GM12875 (cell line): ENCODE measurements around the gene PHYH.

ENCODE experiments used
- H3K4me3 ChIP-seq: one replicate; pipeline ENCODE4 v1.5.1; 2011; ENCODE audit warnings: low read depth, low read length, control low read depth
- TF ChIP-seq, protein P1 (sequence below): IDR thresholded peaks from 2 replicates; pipeline ENCODE4 v1.5.1; 2011; ENCODE audit warnings: low read depth, mild to moderate bottlenecking, control low read depth, inconsistent platforms, low read length, moderate library complexity, borderline replicate concordance; ENCODE audit not compliant: insufficient read depth

PHYH gene

DNA sequence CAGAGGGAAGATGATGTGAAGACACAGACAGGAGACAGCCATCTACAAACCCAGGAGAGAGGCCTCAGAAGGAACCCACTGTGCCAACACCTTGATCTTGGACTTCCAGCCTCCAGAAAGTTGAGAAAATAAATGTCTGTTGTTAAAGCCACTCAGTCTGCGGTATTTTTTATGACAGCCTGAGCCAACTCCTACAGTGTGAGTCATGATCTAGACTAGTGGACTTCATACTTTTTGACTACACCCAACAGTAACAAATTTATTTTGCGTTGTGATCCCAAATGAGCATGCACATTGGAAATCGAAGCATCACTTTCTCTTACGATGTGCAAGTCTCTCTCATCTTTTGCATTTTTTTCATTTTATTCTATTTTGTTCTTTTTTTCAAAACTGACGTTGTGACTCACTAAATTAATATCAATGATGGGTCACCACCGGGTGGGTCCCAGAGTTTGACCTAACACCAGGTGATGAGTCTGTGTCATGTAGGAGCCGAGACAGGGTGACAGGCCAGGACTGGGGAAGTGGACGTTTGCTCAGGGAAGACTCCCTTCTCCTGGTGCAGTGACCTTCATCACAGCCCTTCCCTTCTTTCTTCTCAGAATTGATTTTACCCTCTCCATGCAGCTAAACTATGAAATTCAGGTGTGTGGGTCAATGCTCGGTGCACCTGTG, 28.9 kb downstream of the PHYH start:
- H3K4me3 ChIP-seq = no peak overlapping the region
- TF ChIP-seq, protein P1, sequence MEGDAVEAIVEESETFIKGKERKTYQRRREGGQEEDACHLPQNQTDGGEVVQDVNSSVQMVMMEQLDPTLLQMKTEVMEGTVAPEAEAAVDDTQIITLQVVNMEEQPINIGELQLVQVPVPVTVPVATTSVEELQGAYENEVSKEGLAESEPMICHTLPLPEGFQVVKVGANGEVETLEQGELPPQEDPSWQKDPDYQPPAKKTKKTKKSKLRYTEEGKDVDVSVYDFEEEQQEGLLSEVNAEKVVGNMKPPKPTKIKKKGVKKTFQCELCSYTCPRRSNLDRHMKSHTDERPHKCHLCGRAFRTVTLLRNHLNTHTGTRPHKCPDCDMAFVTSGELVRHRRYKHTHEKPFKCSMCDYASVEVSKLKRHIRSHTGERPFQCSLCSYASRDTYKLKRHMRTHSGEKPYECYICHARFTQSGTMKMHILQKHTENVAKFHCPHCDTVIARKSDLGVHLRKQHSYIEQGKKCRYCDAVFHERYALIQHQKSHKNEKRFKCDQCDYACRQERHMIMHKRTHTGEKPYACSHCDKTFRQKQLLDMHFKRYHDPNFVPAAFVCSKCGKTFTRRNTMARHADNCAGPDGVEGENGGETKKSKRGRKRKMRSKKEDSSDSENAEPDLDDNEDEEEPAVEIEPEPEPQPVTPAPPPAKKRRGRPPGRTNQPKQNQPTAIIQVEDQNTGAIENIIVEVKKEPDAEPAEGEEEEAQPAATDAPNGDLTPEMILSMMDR = no peak

DNA sequence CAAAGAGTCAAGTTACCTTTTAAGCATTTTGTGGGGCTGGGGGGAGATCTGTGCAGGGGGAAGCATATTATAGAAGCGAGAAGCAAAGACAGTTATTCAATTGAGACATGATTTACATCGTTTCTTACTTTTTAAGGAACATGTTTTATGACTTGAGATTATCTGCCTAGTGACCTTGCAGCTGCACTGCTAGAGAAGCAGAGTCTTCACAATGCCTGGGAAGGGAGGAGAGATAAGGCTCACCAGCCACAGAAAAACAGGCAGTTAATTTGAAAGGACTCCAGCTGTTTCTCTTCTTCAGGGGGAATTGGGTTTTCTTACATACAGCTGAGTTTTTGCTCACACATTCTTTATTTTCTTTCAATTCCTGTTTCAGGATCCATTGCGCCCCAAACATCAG, 31.0 kb downstream of the PHYH start:
- no peak overlapping the region for H3K4me3 ChIP-seq
- TF ChIP-seq, protein P1 = no peak

DNA sequence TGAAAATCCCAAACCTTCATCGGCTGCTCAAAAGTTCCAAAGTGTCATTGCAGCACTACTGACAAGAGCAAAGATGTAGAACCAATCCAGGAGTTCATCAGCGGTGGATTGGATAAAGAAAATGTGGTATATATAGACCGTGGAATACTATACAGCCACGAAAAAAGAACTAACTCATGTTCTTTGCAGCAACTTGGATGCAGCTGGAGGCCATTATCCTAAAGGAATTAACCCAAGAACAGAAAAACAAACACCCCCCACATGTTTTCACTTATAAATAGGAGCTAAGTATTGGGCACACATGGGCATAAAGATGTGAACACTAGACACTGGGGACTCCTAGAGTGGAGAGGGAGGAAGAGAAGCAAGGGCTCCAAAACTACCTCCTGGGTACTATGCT, 31.6 kb downstream of the PHYH start:
- TF ChIP-seq, protein P1 = no peak
- no peak overlapping the region for H3K4me3 ChIP-seq

DNA sequence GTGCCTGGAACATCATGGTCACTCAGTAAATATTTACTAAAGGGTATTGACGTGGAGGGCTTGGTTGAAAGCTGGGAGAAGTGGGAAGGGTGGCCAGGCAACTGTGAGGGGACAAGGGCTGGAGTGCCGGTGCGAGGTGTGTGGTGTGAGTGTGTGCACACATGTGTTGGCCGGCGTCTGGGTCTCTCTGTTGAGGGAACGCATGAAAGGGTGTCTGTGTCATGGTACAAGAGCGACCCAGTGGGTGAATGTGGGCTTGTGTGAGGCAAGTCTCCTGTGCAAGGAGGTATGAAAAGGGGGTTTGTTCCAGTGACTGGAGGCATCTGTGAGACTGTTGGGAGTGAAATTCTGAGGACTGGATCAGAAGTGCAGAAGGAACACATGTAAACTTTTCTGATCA, 36.3 kb downstream of the PHYH start:
- no peak overlapping the region for H3K4me3 ChIP-seq
- TF ChIP-seq, protein P1 = no peak

DNA sequence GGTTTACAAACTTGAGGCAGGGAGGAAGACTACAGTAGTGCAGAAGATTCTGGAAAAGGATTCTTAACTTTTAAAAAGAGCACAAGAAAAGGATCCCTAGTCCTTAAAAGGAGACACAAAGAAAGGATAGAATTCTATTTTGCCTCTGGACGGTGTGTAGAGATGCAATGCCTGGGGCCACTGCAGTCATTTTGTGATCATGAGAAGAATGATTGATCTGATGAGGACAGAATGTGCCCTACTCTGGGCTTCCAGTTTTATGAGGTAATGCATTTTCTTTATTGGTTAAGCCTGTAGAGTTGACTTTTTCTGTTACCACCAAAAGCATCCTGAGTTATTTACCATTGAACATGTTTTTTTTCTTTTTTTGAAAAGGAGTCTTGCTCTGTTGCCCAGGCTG, 37.4 kb downstream of the PHYH start:
- TF ChIP-seq, protein P1 = no peak

DNA sequence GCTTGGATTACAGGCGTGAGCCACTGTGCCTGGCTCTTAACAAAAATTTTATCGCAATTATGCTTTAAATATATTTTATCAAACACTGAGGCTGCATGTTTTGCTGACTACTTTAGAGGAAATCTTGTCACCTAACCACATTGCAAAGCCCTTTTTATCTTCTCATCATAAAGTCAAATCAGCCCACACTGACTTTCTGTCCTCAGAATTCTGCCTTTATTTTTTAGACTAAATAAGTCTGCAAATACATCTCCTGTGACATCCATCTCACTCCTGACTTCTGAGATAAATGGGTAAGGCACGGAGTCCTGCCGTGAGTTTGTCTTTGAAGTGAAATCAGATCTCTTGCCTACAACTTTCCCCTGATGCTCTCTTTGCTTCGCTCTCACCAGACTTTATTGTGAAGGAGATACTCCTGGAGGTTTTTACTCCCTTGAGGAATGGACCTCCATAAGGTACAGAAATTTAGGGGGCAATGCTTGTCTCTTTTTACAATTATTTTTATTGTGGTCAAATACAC, 42.2 kb downstream of the PHYH start:
- TF ChIP-seq, protein P1 = no peak
- H3K4me3 ChIP-seq = no peak overlapping the region

More for the DNA sequence above, 37.4 kb downstream of the PHYH start:
- no peak overlapping the region for H3K4me3 ChIP-seq

DNA sequence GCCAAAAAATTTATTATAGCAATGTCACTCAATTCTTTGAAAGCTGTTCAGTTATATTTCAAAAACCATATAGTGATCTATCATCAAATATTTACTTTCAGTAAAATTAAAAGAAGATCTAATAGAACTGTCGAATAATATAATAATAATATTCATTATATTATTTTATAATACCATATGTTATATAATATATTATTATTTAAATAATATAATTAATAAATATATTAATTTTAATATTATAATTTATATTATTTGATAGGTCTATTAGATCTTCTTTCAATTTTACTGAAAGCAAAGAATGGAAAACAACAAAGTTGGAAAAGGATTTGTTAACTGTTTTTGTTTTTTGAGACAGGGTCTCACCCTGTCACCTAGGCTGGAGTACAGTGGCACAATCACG, 43.2 kb downstream of the PHYH start:
- no peak overlapping the region for H3K4me3 ChIP-seq
- TF ChIP-seq, protein P1 = no peak
